Measurements from ENCODE around the gene FAM174B.
A peak's percentile ranks its signal among the peaks of the same experiment; 100 is the strongest.

Gene FAM174B

DNA sequence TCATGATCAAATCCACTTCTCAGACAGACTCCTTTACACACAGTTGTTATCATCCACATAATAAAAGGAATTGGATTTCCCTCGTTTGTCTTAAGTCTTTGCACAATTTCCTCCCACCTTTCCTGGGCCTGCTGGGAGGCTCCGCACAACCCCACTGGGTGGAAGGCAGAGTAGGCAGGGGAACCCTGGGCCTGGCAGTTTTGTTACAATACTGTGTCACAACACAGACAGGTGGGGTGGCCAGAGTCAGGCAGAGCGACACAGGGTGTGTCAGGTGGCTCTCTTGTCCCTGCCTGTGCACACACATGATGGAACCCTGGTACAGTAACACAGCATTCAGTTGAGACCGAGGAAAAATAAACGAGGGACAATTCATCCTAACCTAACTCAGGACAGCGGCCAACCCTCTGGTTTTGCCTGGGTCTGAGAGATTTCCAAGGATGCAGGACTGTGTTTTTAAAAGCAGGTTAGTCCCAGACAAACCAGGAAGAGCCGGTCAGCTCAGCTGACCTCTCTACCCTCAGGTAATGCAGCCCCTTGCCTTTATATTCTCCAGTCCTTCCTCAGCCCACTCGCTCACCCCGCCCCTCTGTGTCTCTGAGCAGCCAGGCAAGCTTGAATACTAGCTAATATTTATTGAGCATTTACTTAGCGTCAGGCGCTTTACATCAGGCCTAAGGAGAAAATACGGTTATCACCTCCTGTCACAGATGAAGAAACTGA lies 8.8 kb upstream of the FAM174B start:
- no peak for DNase-seq

DNA sequence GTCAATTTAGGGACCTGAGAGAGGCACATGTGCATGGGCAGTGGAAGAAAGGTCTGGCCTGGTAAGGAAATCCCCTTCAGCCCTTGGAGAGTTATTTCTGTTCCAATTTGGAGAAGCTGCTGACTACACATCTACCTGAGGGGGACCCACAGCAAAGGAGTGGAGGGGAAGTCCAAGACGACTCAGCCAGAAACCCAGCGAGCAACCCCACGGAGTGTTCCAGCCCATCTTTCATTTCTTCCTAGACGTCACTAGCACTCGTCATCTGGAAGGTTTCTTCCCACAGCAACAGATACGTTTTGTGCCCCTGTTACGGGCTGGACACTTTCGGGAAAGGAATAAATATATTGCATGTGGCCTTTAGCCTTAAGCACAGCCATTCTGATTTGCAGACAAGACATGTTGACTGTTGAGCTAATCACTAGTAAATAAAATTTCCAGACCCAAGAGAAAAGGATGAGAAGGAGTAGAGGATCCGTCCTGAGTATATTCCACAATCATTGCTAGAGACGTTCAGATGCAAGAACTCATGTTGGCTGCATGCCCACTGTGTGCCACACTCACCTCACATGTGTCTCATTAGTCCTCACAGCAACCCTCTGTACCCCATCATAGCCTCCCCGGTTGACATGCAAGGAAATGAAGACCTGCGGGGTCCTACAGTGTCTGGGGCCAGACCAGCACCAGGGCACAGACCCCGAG lies 7.8 kb upstream of the FAM174B start:
- peak in 1 of 5 donors; percentile 3 for DNase-seq

DNA sequence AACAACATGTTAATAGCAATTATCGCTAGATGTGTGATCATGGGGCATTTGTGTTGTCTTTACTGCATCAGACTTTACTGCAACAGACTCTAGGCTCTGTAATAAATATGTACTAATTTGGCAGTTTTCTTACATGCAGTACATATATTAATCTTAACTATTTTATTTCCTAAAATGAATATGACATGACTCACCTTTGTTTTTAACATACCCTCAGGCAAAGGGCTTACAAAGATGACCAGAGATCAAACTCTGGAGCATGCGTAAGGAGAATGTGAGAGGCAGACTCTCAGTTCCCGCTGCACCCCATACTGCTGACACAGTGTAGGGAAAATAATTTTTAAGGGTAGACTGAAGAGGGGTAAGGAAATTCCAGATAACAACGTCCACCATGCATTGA lies 7.2 kb upstream of the FAM174B start:
- DNase-seq, result no peak

DNA sequence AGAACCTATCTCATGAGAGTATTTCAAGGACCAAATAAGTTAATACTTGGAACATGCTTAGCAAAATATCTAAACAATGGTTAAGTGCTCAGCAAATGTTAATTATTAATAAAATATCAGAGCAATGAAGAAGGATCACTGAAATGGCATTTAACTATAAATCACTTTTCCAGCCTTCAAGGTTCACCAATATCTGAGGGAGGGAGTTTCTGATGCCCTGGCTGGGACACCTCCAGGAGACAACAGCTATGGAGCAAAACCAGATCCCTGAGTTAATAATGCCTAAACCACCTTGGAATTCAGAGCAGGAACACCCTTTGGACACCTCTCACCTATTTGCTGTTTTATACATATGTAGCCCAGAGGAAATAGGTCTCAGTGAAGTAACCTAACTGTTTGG lies 6.4 kb upstream of the FAM174B start:
- no peak for DNase-seq

DNA sequence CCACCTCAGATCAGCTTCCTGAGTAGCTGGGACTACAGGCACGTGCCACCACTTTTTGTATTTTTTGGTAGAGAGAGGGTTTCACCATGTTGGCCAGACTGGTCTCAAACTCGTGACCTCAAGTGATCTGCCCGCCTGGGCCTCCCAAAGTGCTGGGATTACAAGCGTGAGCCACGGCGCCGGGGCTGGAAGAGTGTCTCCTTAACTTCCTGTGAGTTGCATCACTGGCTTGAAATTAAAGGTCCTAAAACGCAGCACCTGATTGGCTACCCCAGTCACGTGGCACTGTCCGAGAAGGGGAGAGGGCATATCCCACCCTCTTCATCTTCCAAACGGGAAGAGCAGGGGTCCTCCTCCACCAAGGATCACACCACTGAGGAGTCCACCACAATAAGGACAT lies 5.5 kb upstream of the FAM174B start:
- no peak for DNase-seq

- no peak for DNase-seq
These were observed 1.9 kb upstream of the FAM174B start for GRCh38 chr15:92657486-92657885.

DNA sequence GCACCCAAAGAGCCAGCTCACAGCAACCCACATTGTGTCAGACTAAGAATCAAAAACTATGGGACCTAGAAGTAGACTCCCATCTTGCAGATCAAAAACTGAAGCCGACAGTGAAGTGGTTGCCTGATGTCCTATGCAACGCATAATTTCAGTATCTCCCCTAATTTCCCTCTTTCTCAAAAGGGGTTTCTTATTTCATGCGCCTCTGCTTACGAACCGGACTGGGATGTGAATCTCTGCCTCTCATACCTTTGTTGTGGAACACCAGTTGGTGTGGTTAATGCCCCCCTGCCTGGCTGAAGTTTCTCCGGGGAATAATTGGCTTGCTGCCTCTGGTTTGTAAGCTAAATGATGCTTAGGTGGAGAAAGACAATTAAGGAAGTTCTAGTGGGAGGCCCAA lies 514 bp upstream of the FAM174B start:
- DNase-seq, result no peak

DNA sequence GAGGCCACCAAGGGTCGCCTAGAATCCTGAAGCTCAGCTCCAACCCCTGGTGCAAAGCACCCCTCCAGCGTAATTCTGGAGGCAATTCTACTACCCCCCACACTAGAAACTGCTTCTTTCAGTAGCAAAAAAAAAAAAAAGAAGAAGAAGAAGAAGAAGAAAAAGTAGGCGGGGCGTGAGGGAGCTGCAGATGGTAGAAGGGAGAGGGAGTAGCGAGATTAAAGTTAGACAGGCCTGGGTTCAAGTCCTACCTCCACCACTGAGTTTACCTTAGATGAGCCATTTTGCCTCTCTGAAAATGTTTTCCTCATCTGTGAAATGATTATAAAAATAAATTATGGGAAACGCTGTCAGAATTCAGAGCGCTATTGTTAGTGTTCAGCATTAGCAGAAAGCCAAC lies 913 bp downstream of the FAM174B start:
- no peak for DNase-seq

- no peak for DNase-seq
These were observed 1.6 kb downstream of the FAM174B start for GRCh38 chr15:92653836-92654539.

GRCh38 chr15:92653366-92653765 lies 2.2 kb downstream of the FAM174B start:
- DNase-seq, result no peak

GRCh38 chr15:92652576-92652966 lies 3.0 kb downstream of the FAM174B start:
- DNase-seq, result no peak

DNA sequence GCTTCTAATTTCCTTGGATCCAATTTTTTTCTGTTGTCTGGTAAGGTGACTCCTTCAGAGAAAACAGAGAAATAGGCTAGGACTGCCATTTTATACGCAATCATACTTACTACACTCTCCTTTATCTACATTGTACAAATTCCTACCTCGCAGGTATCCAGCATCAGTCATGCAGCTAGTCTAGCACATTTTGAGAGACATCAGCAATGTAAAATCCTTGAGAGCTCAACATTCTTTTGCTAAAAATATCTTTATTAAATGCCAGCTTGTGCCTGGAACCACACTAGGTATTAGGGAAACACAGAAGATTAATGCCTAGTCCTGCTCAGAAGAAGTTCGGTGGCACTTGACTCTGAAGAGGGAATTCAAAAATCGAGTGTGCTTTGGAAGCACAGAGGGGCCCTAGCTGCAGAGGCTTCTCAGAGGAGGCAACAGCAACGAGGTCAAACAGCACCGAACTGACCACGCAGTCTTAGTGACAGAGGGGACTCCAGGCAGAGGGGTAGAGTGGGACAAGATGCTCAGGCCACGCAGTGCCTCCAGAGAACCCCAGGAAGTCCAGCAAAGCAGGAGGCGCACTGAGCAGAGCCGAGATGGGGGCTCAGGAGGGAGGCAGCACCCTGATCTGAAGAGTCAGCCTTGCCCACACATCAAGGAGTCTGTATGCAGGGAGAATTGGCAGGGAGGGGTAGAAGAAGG lies 3.5 kb downstream of the FAM174B start:
- DNase-seq, result no peak

DNA sequence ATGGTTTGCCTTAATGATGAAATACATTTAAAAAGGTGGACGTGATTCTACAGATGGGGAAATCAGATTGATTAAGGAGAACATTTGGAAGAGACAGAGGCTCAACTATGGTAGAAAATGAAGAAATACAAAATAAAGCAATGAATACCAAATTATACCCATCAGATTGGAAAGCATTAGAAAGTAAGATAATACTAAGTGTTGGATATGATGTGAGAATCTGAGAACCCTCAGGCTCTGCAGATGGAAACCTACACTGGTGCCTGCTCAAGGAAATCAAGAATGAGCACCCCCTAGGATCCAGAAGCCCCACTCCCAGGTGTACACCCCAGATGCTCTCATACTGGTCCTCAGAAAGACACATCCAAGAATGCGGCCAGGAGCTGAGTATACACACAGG lies 4.6 kb downstream of the FAM174B start:
- DNase-seq, result no peak

- no peak for DNase-seq
These were observed 5.3 kb downstream of the FAM174B start for GRCh38 chr15:92650256-92650655.

DNA sequence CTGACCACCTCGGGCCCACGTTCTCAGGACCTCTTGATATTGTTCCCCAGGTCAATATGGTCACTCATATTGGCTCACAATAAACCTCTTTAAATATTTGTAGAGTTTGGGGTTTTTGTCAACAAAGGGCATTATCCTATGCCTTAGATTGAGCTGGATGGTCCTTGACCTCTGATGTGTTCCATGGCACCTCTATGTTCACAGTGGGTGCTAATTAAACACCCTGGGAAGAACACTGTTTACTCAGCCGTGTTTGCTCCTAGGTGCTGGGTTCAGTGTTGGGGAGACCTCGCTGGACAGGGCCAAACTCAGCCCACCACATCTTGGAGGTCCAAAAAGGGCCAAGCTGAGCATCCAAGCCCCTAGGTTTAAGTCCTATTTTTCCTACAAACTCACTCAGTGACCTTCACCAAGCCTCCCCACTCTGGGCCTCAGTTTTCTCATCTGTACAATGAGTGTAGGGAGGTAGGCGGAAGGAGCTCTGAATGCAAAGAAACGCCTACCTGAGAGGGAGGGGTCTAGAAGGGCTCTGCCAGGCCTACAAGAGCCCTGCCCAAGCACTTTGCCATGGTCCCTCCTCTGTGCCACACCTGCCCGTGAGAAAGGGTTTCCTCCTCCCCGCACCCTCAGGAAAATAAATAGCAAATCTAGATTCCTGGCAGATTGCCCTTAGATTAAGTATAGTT lies 7.2 kb downstream of the FAM174B start:
- DNase-seq, result no peak

GRCh38 chr15:92647467-92648163 lies 8.0 kb downstream of the FAM174B start:
- no peak for DNase-seq

GRCh38 chr15:92646216-92646615 lies 9.4 kb downstream of the FAM174B start:
- DNase-seq, result no peak

- DNase-seq, result no peak
These were observed 9.8 kb downstream of the FAM174B start for GRCh38 chr15:92645731-92646130.

DNA sequence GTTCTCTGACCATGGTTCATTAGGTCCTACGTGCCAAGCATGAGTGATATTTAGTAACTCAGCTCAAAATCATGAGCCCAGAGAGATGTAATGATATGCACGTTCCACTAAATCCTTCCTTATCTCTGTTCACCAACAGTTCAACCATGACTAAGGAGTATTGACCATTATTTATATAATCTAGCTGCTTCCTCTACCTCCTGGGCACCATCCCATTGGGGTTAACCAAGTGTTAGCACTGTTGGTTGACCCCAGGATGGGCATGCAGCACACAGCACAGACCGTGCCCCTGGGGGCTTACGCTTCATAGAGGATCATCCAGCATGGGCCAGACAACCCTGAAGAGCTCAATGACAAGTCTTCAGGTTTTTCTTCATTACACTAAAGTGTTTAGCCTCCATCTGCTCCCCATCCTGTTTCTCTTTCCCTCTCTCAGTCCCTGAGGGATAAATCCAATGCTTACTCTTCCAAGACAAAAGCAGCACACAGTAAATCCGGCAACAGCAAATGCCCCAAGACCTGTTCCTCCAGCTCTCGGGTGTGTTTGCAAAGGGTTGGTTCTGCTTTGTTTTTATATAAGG lies 10.4 kb downstream of the FAM174B start:
- no peak for DNase-seq

GRCh38 chr15:92643849-92644815 lies 11.4 kb downstream of the FAM174B start:
- no peak for DNase-seq

Data from T-helper 1 cell (primary cell).